Nephron (organoid): Measurements from ENCODE around the gene LMO4.

Source experiments
- H3K27ac Mint-ChIP-seq, 3 experiments: 2 replicates each; pipeline ENCODE4 v1.8.0; 2020; ENCODE audit warnings: mixed read lengths in 3 of 3, mild to moderate bottlenecking in 2 of 3, moderate library complexity in 1 of 3
- H3K27me3 Mint-ChIP-seq: 2 replicates; pipeline ENCODE4 v1.8.0; 2021; ENCODE audit warnings: low read depth, mild to moderate bottlenecking, moderate library complexity, mixed read lengths
- H3K36me3 Mint-ChIP-seq: 2 replicates; pipeline ENCODE4 v1.8.0; 2020; ENCODE audit warnings: low read depth, mixed read lengths
- H3K4me1 Mint-ChIP-seq: 2 replicates; pipeline ENCODE4 v1.8.0; 2020; ENCODE audit warnings: mixed read lengths
- H3K4me3 Mint-ChIP-seq, 3 experiments: 2 replicates each; pipeline ENCODE4 v1.8.0; 2020; ENCODE audit warnings: mild to moderate bottlenecking in 3 of 3, mixed read lengths in 3 of 3, moderate library complexity in 2 of 3
- H3K9me3 Mint-ChIP-seq: 2 replicates; pipeline ENCODE4 v1.8.0; 2020; ENCODE audit warnings: mixed read lengths
- TF ChIP-seq, protein P1 (sequence below), 3 experiments: fragments of 200-600 bp; sonication (generic); IDR thresholded peaks; one replicate each; pipeline ENCODE4 v1.5.0; 2021; ENCODE audit warnings: antibody characterized with exemption in 3 of 3; ENCODE audit not compliant: unreplicated experiment in 3 of 3

LMO4 gene

DNA sequence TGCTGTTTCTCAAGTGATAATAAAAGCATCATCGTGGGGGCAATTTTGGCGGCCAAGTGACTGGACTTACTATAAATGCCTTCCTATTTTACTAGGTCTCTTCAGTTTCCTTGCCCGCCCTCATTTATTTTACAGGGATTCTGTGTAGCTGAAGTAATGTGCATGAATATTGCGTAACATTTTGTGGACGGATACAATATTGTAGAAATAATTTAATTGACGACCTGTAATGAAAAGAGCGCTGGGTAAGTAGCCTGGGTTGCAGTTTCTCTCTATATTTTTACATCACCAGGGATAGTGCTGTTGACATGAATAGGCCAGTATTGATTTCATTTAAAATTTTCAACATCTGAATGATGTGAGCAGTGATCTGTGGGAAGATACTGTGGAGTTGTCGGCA, 28.1 kb upstream of the LMO4 start:
- Mint-ChIP-seq H3K36me3 (no peaks in the 10 kb centered on the region), H3K27me3 (peaks cover 13% of the 10 kb centered on the region)
- TF ChIP-seq, protein P1, sequence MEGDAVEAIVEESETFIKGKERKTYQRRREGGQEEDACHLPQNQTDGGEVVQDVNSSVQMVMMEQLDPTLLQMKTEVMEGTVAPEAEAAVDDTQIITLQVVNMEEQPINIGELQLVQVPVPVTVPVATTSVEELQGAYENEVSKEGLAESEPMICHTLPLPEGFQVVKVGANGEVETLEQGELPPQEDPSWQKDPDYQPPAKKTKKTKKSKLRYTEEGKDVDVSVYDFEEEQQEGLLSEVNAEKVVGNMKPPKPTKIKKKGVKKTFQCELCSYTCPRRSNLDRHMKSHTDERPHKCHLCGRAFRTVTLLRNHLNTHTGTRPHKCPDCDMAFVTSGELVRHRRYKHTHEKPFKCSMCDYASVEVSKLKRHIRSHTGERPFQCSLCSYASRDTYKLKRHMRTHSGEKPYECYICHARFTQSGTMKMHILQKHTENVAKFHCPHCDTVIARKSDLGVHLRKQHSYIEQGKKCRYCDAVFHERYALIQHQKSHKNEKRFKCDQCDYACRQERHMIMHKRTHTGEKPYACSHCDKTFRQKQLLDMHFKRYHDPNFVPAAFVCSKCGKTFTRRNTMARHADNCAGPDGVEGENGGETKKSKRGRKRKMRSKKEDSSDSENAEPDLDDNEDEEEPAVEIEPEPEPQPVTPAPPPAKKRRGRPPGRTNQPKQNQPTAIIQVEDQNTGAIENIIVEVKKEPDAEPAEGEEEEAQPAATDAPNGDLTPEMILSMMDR (IDR thresholded peaks at IDR 0.05; ENCODE audit: unreplicated experiment in 3 of 3) = no peak

DNA sequence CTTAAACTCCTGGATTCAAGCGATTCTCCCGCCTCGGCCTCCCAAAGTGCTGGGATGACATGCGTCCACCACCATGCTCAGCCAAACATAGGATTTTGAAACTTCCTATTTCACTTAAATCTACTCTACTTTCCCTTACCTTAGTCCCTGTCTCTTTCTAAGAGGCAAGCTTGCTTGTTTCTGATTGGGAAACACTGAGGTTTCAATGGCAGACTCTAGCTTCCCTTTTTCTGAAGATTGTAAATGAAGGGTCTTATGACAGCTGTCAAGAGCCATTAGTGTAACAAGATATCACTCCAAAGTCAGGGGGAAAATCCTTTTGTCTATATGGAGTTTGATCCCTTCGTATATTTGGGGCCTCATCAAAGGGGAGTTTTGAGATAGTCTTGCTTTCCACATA, 23.5 kb upstream of the LMO4 start:
- Mint-ChIP-seq H3K4me3 (no peak overlapping the region), H3K27ac (no peak overlapping the region), H3K9me3 (no peaks in the 10 kb centered on the region), H3K4me1 (peaks cover 22% of the 10 kb centered on the region), H3K36me3 (no peaks in the 10 kb centered on the region), H3K27me3 (peaks cover 12% of the 10 kb centered on the region)
- TF ChIP-seq, protein P1 (IDR thresholded peaks at IDR 0.05; ENCODE audit: unreplicated experiment in 3 of 3) = no peak

More for the DNA sequence above, 28.1 kb upstream of the LMO4 start:
- Mint-ChIP-seq H3K4me1 (peaks cover 13% of the 10 kb centered on the region), H3K9me3 (peaks cover 3% of the 10 kb centered on the region), H3K4me3 (no peak overlapping the region), H3K27ac (no peak overlapping the region)

DNA sequence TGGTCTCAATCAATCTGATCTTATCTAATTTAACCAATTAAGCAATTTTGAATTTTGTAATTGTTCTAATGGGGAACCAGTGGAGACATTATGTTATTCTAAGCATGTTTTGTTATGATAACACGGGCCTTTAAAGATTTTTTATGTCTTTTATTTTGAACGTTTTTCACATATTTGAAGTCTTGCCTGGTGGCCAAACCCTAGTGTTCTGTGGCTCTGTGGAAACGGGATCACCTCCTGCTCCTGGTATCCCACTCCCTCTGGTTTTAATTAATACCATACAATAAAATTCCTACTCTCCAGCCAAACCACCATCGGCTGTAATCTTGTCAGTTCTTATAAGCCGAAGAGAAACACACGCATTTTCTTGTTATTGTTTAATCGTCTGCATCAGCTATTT, 22.9 kb upstream of the LMO4 start:
- H3K36me3 Mint-ChIP-seq = no peaks in the 10 kb centered on the region

DNA sequence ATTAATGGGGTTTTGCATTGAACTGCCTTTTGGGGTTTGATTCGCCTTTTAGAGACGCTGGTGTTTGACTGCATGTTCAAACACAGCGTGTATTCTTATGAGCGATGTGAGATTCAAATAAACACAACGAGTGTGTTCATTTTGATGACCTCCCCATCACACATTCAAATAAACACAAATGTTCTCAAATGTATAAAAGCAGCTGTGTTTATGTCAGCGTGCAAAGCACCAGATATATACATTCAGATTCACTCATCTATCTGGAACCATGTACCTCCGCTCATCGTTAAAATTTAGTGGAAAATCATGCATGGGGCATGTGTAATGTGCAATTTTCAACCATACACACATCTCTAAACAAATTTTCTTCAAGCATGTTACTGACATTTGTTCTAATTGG, 21.4 kb upstream of the LMO4 start:
- no peaks in the 10 kb centered on the region for H3K36me3 Mint-ChIP-seq

More for the DNA sequence above, 22.9 kb upstream of the LMO4 start:
- peaks cover 28% of the 10 kb centered on the region for H3K4me1 Mint-ChIP-seq
- H3K4me3 Mint-ChIP-seq = no peak overlapping the region
- peak overlapping the region in 1 of 3 experiments; percentile 63 for H3K27ac Mint-ChIP-seq
- TF ChIP-seq, protein P1 (IDR thresholded peaks at IDR 0.05; ENCODE audit: unreplicated experiment in 3 of 3) = no peak
- H3K27me3 Mint-ChIP-seq = peaks cover 8% of the 10 kb centered on the region
- no peaks in the 10 kb centered on the region for H3K9me3 Mint-ChIP-seq

DNA sequence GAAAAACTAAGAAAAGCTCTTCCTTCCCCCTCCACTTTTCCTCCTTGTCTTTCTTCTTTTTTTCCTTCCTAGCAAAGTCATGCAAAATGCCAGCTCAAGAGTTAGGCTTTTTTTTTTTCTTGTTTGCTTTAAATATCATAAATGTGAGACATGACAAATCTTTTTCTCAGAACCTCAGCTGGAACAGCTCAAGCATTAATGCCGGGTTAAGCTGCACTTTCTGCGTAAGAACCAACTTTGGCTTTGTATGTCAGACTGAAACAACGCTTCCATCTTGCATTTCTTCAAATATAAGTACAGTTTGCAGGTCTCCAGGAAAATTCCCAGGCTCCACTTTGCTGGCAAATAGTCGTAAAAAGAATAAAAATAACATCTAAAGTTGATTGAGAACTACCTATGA, 20.7 kb upstream of the LMO4 start:
- peaks cover 29% of the 10 kb centered on the region for H3K4me1 Mint-ChIP-seq
- TF ChIP-seq, protein P1 (IDR thresholded peaks at IDR 0.05; ENCODE audit: unreplicated experiment in 3 of 3) = no peak
- H3K27ac Mint-ChIP-seq = no peak overlapping the region
- no peaks in the 10 kb centered on the region for H3K36me3 Mint-ChIP-seq
- H3K4me3 Mint-ChIP-seq = no peak overlapping the region
- H3K27me3 Mint-ChIP-seq = peaks cover 4% of the 10 kb centered on the region
- no peaks in the 10 kb centered on the region for H3K9me3 Mint-ChIP-seq

More for the DNA sequence above, 21.4 kb upstream of the LMO4 start:
- H3K9me3 Mint-ChIP-seq = no peaks in the 10 kb centered on the region
- no peak overlapping the region for H3K4me3 Mint-ChIP-seq
- H3K4me1 Mint-ChIP-seq = peaks cover 29% of the 10 kb centered on the region
- TF ChIP-seq, protein P1 (IDR thresholded peaks at IDR 0.05; ENCODE audit: unreplicated experiment in 3 of 3) = no peak
- peak overlapping the region in 1 of 3 experiments; percentile 63 for H3K27ac Mint-ChIP-seq
- H3K27me3 Mint-ChIP-seq = peaks cover 4% of the 10 kb centered on the region

DNA sequence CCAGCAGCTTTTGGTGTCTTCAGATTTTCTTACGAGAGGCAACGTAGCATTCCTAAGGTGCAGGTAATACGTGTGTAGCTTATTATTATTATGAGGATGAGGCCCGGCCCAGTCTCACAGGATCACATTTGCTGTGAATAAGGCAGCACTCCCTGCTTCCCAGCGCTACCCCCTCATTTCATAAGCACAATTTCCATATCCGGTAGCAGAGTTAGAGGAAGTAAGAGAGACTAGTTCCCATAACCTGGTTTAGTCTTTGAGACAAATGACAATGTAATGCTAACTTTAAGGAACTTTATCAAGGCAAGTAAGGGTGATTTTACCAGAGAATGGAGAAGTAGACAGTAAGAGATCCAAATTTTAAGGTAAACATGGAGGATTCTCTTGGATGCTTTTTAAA, 14.6 kb upstream of the LMO4 start:
- Mint-ChIP-seq H3K27ac (no peak overlapping the region), H3K9me3 (no peaks in the 10 kb centered on the region), H3K4me1 (peaks cover 9% of the 10 kb centered on the region)

More for the DNA sequence above, 14.6 kb upstream of the LMO4 start:
- Mint-ChIP-seq H3K27me3 (peaks cover 6% of the 10 kb centered on the region), H3K36me3 (no peaks in the 10 kb centered on the region), H3K4me3 (no peak overlapping the region)
- TF ChIP-seq, protein P1 (IDR thresholded peaks at IDR 0.05; ENCODE audit: unreplicated experiment in 3 of 3) = no peak
